B cell (primary cell): ENCODE data around the gene MORC2.

Source experiments
- CTCF ChIP-seq: fragments of 200-600 bp; IDR thresholded peaks from one replicate; pipeline ENCODE4 v1.8.0; 2022; ENCODE audit warnings: antibody characterized with exemption, mild to moderate bottlenecking
- EZH2 ChIP-seq: IDR thresholded peaks from 2 replicates; pipeline ENCODE4 v1.6.1; 2012; ENCODE audit warnings: borderline replicate concordance, low read depth, mild to moderate bottlenecking, moderate library complexity, low read length; ENCODE audit not compliant: insufficient read depth, poor library complexity, severe bottlenecking

DNA sequence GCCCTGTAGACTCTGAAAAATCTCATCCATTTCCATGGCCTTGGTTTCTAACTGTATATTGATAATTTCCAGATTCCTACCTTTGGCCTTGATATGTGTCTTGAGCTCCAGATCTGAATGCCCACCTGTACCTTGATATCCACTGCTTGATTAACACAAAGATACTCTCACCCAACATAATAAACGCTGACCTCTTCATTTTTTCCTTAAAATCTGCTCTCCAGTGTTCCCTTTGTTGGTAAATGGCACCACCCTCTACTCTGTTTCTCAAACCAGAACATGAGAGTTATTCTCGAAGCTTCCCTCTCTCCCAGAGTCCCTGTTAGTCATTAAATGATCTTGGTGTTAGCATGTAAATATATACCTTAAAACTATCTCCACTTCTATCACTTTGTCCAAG lies 13.9 kb upstream of the MORC2 start:
- TF ChIP-seq CTCF = no peak
- TF ChIP-seq EZH2 = no peak
